Heart right ventricle (tissue), 16 donors: ENCODE measurements around the gene PDK3. TPM values are rescaled to one million over a fixed set of nuclear protein-coding genes. Genes with fewer than 3 reads are reported as not detected.
A peak's percentile ranks its signal among the peaks of the same experiment; 100 is the strongest.

Experiments
- ATAC-seq, 8 donors: fragments of 200-7000 bp; cut with Tn5 transposase; one replicate each; pipeline ENCODE4 v1.9.1; 2020; ENCODE audit warnings: mild to moderate bottlenecking in 8 of 8, moderate library complexity in 8 of 8, moderate number of reproducible peaks in 1 of 8
- DNase-seq, 2 donors: peaks; one replicate each; pipeline ENCODE4 v3.0.0-alpha.2; 2020
- H3K27ac ChIP-seq, 10 donors: fragments of 200-600 bp; sonication (generic) in 2 of 10; one replicate each; pipeline versions ENCODE4 v1.5.0 to v1.8.0; 2020 to 2022; ENCODE audit warnings: mild to moderate bottlenecking in 3 of 10
- H3K27me3 ChIP-seq, 7 donors: fragments of 200-600 bp; one replicate each; pipeline ENCODE4 v1.8.0; 2021 to 2022; ENCODE audit warnings: mild to moderate bottlenecking in 2 of 7
- H3K36me3 ChIP-seq, 9 donors: fragments of 200-600 bp; sonication (generic) in 1 of 9; one replicate each; pipeline versions ENCODE4 v1.5.0 to v1.8.0; 2020 to 2022; ENCODE audit warnings: mild to moderate bottlenecking in 2 of 9
- H3K4me1 ChIP-seq, 9 donors: fragments of 200-600 bp; sonication (generic) in 1 of 9; one replicate each; pipeline versions ENCODE4 v1.5.0 to v1.8.0; 2020 to 2022; ENCODE audit warnings: mild to moderate bottlenecking in 4 of 9
- H3K4me3 ChIP-seq, 10 donors: fragments of 200-600 bp; sonication (generic) in 2 of 10; one replicate each; pipeline versions ENCODE4 v1.5.0 to v1.8.0; 2020 to 2022; ENCODE audit warnings: mild to moderate bottlenecking in 7 of 10, moderate library complexity in 2 of 10
- H3K9me3 ChIP-seq, 11 donors: fragments of 200-600 bp in 10 of 11; sonication (generic) in 2 of 11; one replicate each; pipeline versions ENCODE4 v1.5.0 to v1.8.0; 2013 to 2022; ENCODE audit warnings: mild to moderate bottlenecking in 2 of 11, control low read depth in 1 of 11, moderate library complexity in 1 of 11
- WGBS, 2 donors: extraction: QIAGEN DNeasy Blood & Tissue Kit; methylation state at CpG; one replicate each; pipeline ENCODE4 v1.1.7; 2013; ENCODE audit warnings: inconsistent platforms in 1 of 2; 5-methylcytosine and 5-hydroxymethylcytosine counted together
- intact Hi-C, 10 donors: fragments of 100-400 bp; cut with DNase I; formaldehyde crosslinking; loops; one replicate each; pipeline versions ENCODE4 v1.11.1 to v1.14.2; 2022
- long read RNA-seq, 3 donors: library from polyadenylated mRNA; unstranded; transcript quantifications; one replicate each; pipeline ENCODE4 v2.0.0, GENCODE V29; 2020 to 2021
- polyA plus RNA-seq, 2 donors: library from polyadenylated mRNA; stranded (reverse); fragments of 200-250 nt; gene quantifications; one replicate each; pipeline ENCODE4 v1.2.3, GENCODE V29; 2013
- total RNA-seq, 10 donors: library from RNA; stranded (reverse); fragmentation: NEBNext Ultra II Directional in 3 of 10; extraction: Animal tissue kit (Norgen Biotek cat#: 25700) in 3 of 10; gene quantifications; one replicate each; pipeline versions ENCODE4 v1.2.1 to v1.2.4, GENCODE V29; 2021 to 2023
- TF ChIP-seq, protein P1 (sequence below), 9 donors: fragments of 200-600 bp; sonication (generic) in 2 of 9; IDR thresholded peaks; one replicate each; pipeline versions ENCODE4 v1.5.0 to v1.8.0; 2021 to 2022; ENCODE audit warnings: antibody characterized with exemption in 9 of 9, mild to moderate bottlenecking in 5 of 9, moderate library complexity in 1 of 9
- donor health status: Arrhythmogenic right ventricular cardiomyopathy.
- donor health status: ischemic (EF 13 %, LVEDD 7.1; RV severe dilation, severe dysfunction).
- donor health status: healthy with polysubstance abuse.
- donor health status: DM: no; HTN: yes; CAD: no.
- donor health status: DM: no; HTN: no; CAD: no.
- donor health status: ischemic (EF 25% LVEDD 6.9; RV normal size, moderate dysfunction).
- donor health status: ischemic (EF 25% LVEDD 5.7; RV mildly dilated, moderate dysfunction).
- donor health status: healthy.
- donor health status: DM: yes; HTN: yes; CAD: no.
- donor health status: Ischemic cardiomyopathy.
- donor health status: ischemic (EF 35%, LVEDD 5.7; RV mildly dilated, moderate dysfunction).
- donor health status: nonischemic (EF 11% LVEDD 7.7; RV severe dilation, severe dysfunction).
- donor health status: DM: yes; HTN: yes; CAD: no.
- donor health status: PGD.
- donor health status: ischemic (EF 29% LVEDD 5.4; RV normal size, mild dysfunction).
- donor health status: nonischemic (EF 23%, LVEDD 6.1; RV moderate dilation, normal function).

The PDK3 gene
- total RNA-seq (10 to 100 TPM in 6 of 10 donors, 1 to 10 TPM in 4; 3.8 to 18.4 (median 10.5) TPM), polyA plus RNA-seq (1 to 10 TPM; 1.8 to 2.2 TPM)
- long read RNA-seq, donor 1, transcript PDK3-202 (12 exons, 1,921 nt), result major isoform, 11 of 16 reads
- long read RNA-seq, donor 1, partial matches to known transcripts, result 1 of 16 reads
- long read RNA-seq, donor 1, other reads (novel, unspliced or antisense), result 1 of 16 reads
- long read RNA-seq, donor 2, partial matches to known transcripts, result 0 of 5 reads
- long read RNA-seq, donor 2, other reads (novel, unspliced or antisense), result 2 of 5 reads
- long read RNA-seq, donor 3, partial matches to known transcripts, result 0 of 4 reads
- long read RNA-seq, donor 3, other reads (novel, unspliced or antisense), result 1 of 4 reads

DNA sequence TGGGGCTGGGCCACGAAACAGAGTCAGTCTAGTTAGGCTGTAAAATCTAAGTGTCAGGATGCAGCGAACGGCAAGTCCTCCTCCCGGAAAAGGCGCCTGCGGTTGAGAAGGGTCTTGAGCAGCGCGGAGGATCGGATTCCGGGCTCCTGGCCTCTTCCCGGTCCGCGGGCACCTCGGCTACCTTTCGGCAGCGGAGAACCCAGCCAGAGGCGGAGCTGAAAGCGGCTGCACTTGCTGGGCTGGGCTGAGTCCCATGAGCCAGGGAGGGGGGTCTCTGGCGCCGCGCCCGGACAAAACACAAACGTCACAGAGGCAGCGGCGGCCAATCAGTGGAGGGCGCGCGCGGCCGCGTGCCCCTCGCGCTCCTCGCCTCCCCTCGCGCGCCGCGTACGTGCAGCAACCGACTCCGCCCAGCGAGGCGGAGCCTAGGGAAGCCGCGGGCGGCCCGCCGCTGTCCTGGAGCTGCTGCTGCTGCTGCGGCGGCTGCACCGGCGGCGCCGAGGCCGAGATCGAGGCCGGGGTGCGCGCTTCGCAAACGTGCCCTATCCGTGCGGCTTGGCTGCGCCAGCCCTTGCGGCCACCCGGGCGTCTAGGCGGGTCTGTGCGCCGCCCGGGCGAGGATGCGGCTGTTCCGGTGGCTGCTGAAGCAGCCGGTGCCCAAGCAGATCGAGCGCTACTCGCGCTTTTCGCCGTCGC lies at the start of gene PDK3:
Gene PDK3, plus strand, starts transcription at position 451 of the 696 bp plus-strand sequence. Its CDS starts 170 bp downstream, at position 621.
- Histone ChIP-seq H3K4me1 (peaks cover 0 to 23% (median 6%) of the 10 kb centered on the region in 9 donors), H3K27me3 (peaks cover 0 to 4% (median 0%) of the 10 kb centered on the region in 7 donors), H3K36me3 (no peaks in the 10 kb centered on the region), H3K9me3 (no peaks in the 10 kb centered on the region), H3K4me3 (peak within 1 kb of the TSS; percentile 55 to 86 (median 77)), H3K27ac (peak within 1 kb of the TSS in 9 of 10 donors; percentile 55 to 90 (median 68))
- intact Hi-C loops, result loop anchor here in 1 of 10 donors (2.0 kb wide), 1 partner anchor 14 kb away; no protein-coding TSS in a partner anchor
- DNase-seq, result peak; percentile 90 to 91
- whole genome bisulfite sequencing, 2 donors, result 0% methylated on average over 35 to 78 of the region's 83 CpGs
- TF ChIP-seq, protein P1, sequence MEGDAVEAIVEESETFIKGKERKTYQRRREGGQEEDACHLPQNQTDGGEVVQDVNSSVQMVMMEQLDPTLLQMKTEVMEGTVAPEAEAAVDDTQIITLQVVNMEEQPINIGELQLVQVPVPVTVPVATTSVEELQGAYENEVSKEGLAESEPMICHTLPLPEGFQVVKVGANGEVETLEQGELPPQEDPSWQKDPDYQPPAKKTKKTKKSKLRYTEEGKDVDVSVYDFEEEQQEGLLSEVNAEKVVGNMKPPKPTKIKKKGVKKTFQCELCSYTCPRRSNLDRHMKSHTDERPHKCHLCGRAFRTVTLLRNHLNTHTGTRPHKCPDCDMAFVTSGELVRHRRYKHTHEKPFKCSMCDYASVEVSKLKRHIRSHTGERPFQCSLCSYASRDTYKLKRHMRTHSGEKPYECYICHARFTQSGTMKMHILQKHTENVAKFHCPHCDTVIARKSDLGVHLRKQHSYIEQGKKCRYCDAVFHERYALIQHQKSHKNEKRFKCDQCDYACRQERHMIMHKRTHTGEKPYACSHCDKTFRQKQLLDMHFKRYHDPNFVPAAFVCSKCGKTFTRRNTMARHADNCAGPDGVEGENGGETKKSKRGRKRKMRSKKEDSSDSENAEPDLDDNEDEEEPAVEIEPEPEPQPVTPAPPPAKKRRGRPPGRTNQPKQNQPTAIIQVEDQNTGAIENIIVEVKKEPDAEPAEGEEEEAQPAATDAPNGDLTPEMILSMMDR (IDR thresholded peaks at IDR 0.05), result no peak
- ATAC-seq, result peak; percentile 97 to 100 (median 98)

DNA sequence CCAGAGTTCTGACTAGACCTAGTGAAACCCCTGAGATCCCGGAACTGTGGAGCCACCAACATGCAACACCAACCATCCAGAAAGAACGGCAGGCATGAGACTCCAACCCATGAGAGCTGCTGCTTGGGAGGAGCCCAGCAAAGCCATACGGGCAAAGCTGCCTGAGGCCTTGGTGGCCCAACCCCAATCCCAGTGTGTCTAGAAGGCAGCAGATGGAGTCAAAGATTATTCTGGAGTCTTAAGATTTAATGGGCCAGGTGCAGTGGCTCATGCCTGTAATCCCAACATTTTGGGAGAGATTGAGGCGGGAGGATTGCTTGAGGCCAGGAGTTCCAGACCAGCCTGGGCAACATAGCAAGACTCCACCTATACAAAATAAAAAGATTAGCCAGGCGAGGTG lies 49.2 kb upstream of the PDK3 start:
- WGBS, 2 donors, result 74 to 78% methylated on average over 5 of the region's 5 CpGs
- Histone ChIP-seq H3K27me3 (peaks cover 0 to 5% (median 0%) of the 10 kb centered on the region in 7 donors), H3K36me3 (no peaks in the 10 kb centered on the region), H3K27ac (no peak overlapping the region), H3K4me1 (no peaks in the 10 kb centered on the region), H3K4me3 (no peak overlapping the region), H3K9me3 (peaks cover 0 to 11% (median 0%) of the 10 kb centered on the region in 11 donors)
- TF ChIP-seq, protein P1 (IDR thresholded peaks at IDR 0.05), result no peak
- DNase-seq (no peak), ATAC-seq (no peak)
- intact Hi-C loops, result no loop called here

DNA sequence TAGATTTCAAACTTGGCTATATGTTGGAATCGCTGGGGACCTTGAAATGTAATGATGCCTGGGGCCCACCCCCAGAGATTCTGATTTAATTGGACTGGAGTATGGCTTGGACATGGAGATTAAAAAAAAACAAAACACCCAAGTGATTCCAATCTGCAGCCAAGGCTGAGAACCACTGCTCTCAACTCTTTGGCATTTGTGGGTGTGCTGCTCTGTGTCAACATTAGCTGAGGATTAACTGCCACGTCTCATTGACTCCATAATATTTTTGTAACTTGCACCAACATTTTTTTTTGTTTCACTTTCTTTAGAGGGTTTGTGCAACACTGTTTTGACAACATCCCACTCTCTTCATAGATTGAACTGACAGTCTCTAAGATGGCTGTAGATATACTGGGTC lies 41.1 kb upstream of the PDK3 start:
- Histone ChIP-seq H3K27ac (no peak overlapping the region), H3K27me3 (no peaks in the 10 kb centered on the region), H3K4me1 (peaks cover 0 to 5% (median 0%) of the 10 kb centered on the region in 9 donors), H3K36me3 (no peaks in the 10 kb centered on the region), H3K9me3 (peaks cover 0 to 7% (median 0%) of the 10 kb centered on the region in 11 donors), H3K4me3 (no peak overlapping the region)
- 64 to 72% methylated on average over 2 of the region's 2 CpGs for WGBS, 2 donors
- no peak for ATAC-seq
- no peak for DNase-seq
- intact Hi-C loops, result no loop called here
- TF ChIP-seq, protein P1 (IDR thresholded peaks at IDR 0.05), result no peak

DNA sequence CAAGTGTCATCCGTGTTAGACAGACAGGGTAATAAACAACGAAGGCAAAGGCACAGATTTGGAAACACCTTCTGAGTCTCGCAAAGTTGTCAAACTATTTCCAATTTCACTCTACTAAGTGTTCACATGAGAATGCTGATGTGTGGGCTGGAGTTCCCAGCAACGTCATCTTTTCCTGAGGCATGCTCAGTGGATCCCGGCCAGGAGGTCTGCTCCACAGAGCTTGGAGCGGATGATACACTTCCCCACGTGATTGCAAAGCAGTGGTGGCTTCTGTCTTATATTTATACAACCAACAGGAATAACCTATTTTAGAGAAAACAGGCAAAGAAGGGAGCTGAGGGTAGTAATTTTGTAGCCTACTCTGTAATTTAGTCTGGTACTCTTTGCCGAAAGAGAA lies 40.1 kb upstream of the PDK3 start:
- H3K9me3 ChIP-seq, result peaks cover 0 to 7% (median 0%) of the 10 kb centered on the region in 11 donors
- peaks cover 0 to 5% (median 0%) of the 10 kb centered on the region in 9 donors for H3K4me1 ChIP-seq
- H3K4me3 ChIP-seq, result no peak overlapping the region
- intact Hi-C loops, result no loop called here
- WGBS, 2 donors, result 40 to 53% methylated on average over 8 of the region's 8 CpGs
- H3K27ac ChIP-seq, result peak overlapping the region in 1 of 10 donors; percentile 47
- H3K27me3 ChIP-seq, result no peaks in the 10 kb centered on the region
- TF ChIP-seq, protein P1 (IDR thresholded peaks at IDR 0.05), result no peak
- peak; percentile 28 to 51 for DNase-seq
- peak in 7 of 8 donors; percentile 43 to 89 (median 82) for ATAC-seq
- H3K36me3 ChIP-seq, result no peaks in the 10 kb centered on the region
